GM20431 (cell line): ENCODE results near the gene SMIM44.
"Not testable (repeated sequence)": the region's sequence is repeated elsewhere in the genome, so short reads cannot be mapped to it uniquely, and the experiment has no call there.

ENCODE experiments used
- in situ Hi-C: fragments of 300-500 bp; cut with MseI, MboI; formaldehyde crosslinking; loops from one replicate; pipeline ENCODE4 v1.15.0; 2020; ENCODE audit warnings: low sequenced_read_pairs; ENCODE audit not compliant: unreplicated experiment

The SMIM44 gene

DNA sequence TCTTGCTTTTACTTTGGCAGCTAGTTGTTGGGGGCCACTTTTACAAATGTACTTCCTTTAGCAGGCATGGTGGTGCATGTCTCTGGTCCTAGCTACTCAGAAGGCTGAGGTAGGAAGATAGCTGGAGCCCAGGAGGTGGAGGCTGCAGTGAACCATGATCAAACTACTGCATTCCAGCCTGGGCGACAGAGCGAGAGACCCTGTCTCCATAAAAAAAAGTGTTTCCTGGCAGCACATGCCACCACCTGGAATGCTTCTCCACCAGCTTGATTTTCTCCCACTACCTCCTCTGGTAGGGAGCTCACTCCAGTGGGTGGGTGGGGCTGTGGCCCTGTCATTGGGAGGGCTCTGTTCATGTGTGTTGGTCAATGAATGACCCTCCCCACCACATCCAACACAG, 35.4 kb upstream of the SMIM44 start:
- in situ Hi-C loops: no loop called here

DNA sequence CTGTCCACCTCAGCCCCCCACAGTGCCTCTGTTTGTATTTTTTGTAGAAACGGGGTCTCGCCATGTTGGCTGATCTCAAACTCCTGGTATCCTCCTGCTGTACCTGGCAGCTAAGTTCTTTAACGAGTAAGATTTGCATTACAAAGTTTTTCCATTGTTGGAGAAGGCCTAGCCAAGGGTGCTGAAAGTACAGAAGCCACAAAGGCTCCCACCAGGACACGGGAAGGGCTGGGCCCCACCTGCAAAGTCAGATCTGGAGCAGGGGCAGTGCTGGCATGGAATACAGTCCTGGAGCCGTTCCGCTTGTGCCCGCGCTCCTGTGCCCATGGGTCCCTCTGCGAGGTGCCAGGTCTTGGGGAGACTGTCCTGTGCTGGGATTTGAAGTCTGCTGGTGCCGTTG, 35.0 kb upstream of the SMIM44 start:
- in situ Hi-C loops: no loop called here

DNA sequence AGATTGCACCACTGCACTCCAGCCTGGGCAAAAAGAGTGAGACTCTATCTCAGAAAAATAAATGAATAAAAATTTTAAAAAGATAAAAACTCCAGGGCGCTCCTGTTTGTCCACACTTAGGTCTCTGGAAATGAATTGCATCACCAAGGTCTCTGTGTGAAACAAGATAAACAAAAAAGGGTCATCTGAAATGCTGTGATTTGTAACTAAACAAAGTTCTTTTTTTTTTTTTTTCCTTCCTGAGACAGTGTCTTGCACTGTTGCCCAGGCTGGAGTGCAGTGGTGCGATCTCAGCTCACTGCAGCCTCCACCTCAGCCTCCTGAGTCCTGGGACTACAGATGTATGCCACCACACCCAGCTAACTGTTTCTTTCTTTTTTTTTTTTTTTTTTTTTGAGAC, 34.4 kb upstream of the SMIM44 start:
- in situ Hi-C loops: no loop called here

DNA sequence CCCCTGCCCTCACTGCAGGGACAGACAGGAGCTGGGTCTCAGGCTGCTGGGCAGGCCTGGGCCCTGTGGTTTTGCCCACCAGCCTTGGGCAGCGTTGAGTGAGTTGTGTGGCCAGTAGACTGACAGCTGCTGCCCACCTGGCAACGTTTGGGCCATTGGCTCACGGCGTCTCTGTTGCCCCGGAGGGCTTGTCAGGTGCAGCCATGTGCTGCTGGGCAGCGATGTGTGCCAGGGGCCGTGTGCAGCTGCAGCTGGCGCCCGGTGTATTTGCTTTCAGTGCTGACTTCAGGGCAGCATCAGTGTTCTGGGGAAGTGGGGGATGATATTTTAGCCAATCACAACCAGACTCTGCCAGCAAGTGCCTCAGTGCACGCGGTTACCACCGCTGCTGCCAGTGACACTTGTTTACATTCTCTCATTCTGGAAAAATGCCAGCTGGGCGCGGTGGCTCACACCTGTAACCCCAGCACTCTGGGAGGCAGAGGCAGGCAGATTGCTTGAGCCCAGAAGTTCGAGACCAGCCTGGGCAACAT, 33.5 kb upstream of the SMIM44 start:
- in situ Hi-C loops: no loop called here

DNA sequence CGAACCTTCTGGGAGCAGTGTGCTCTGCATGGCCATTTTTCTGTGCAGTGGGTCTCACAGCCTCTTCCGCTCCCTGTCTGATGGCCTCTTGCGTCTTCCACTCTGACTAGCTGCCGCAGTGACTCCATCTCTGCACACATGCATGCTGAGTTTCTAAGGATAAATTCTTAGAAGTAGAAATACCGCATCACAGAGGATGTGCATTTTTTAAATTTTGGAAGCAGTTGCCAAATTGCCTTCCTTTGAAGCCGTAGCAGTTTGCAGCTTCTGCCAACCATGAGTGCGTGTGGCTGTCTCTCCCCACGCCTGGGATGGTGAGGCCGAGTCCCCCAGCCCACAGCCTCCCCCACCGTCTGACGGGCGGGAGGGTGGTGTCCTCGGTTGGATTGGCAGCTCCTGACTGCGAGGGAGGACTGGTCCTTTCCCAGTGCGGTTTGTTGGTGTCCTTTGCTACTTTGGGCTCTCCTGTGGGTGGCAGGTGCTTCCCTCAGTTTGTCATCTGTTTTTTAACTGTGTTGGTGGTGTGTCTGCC, 32.7 kb upstream of the SMIM44 start:
- in situ Hi-C loops: no loop called here

DNA sequence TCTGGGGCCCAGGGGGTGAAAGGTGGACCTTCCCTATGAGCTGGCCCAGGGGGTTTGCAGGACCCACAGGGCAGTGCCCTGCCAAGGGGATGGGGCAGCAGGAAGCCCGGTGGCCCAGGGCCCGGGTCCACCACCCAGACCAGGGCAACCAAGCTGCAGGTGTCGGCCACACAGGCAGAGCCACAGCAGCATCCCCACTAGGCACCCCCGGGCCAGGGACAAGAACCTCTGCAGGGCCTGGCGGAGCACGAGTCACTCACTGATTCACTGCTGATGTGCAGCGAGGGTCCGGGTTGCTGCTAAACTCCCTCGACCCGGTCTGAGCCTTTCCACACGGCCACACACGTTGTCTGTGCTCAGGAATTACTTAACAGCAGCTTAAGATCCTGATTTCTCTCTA, 31.7 kb upstream of the SMIM44 start:
- in situ Hi-C loops: no loop called here

DNA sequence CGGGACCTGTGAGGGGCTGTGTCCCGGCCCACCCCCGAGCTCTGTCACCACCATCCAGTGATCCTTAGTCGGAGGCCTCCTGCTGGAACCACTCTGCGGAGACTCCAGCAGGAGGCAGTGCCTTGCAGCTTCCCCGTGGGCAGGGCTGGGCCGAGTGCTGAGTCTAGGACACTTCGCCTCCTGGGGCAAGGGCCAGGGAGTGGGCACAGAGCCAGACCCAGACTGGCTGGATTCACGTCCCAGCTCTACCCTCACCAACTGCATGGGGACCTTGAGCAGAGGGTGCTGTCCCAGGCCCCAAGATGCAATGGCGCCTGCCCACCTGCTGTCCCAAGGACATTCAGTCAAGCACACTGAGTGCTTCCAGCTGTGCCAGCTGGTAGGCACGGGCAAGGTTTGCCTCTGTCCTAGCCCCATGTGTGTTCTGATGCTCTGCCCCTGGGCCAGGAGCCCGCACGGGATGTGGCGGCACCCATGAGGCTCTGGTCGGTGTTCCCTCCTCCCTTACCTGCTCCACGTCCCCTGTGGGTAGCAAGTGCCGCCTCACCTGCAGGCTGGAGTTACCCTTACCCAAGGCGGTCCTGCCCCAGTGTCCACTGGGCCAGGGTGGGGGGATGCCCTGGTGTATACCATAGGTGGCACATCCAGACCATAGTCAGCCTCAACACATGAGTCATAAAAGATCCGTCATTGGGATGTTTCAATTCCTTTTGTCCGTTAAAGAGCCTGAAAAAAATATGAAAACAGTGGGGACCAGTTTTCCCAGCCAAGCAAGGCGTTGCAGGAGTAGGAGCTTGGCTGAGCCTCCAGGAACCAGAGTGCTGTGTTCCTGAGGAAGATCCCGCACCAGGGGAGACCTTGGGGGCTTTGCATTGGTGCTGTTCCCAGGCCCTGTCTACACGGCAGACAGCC, 30.2 kb upstream of the SMIM44 start:
- in situ Hi-C loops: no loop called here

DNA sequence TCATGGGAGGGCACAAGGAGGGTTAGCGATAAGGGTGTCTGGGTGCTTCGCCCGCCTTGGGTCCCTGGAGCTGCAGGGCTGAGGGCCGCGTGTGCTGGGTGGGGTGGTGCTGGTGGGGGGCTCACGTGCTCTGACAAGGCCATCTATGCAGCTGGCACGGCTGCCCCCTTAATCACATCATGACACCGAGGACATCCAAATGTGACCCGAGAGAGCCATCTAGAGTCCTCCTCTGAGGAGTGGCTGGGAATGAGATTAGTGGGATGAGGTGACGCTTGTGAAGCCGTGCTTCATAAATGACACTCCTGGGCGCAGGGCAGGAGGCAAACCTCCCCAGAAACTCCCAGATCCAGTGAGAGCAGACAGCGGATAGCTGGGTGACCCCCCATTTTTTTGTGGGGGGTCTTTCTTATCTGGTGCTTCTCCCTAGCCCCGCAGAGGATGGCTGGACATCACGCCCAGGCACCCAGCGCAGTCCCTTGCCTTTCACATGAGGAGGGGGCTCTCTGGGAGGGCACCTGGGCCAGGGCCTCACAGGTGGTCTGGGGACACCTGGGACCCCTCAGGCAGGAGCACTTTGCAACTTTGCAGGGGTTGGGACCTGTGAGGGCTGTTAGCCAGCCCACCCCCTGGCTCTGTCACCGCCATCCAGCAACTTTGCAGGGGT, 29.5 kb upstream of the SMIM44 start:
- in situ Hi-C loops: no loop called here

DNA sequence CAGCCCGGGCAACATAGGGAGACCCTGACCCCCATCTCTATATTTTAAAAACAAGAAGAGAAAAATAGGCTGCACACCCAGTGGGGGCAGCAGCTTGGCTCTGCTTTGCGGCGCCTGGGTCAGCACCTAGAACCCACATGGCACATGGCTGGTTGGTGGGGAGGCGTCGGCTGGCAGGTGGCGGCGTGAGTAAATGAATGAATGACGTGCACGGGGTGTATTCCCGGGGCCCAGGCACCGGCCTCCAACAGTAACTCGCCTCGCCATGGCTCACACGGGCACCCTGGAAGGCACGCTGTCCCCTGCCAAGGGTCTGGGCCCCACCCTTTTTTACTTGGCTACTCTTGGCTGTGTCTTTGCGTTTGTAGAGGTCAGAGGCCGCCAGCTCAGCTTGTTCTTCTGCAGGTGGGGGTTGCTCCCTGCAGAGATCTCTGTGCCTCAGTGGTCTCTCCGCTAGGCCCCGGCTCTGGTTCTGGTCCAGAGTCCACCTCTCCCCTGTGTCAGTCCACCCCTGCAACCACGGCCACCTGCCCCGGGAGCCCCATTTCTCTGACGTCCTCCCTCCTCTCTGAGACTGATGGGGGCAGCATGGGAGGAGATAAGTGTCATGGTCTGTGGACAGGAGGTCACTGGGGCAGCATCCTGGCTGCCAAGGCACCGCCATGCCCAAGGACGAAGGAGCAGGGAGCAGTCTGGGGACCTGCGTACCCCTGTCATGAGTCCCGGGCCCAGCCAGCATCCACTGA, 28.4 kb upstream of the SMIM44 start:
- in situ Hi-C loops: no loop called here

DNA sequence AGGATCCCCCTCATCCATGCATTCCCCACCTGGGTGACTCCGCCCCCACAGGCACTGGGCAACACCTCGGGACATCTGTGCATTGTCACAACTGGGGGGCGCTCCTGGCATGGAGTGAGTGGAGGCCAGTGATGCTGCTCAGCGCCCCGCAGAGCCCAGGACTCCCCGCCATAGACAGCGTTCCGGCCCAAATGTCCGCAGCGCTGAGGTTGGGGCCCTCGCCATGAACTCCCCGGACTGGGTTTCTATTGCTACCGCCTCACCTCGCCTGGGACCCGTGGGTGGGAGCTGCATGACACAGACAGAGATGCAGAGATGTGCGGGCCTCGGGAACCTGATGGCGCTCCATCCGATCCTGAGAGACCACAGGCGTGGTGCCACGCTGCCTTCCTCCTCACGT, 27.5 kb upstream of the SMIM44 start:
- in situ Hi-C loops: no loop called here

DNA sequence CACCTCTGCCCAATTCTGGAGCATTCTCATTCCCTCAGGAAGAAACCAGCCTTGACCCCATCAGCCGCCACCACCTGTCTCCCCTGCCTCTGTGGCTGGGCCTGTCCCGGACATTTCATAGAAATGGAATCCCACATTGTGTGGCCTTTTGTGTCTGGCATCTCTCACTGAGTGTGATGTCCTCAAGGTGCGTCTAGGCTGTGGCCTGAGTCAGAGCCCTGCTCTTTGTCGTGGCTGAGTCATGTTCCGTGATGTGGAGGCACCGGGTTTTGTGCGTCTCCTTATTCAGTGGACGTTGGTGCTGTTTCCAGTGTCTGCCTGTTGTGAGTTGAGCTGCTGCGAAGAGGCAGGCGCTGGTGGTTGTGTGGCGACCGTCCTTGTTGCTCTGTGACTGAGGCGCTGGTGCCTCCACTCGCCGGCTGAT, 26.3 kb upstream of the SMIM44 start:
- in situ Hi-C loops: no loop called here

DNA sequence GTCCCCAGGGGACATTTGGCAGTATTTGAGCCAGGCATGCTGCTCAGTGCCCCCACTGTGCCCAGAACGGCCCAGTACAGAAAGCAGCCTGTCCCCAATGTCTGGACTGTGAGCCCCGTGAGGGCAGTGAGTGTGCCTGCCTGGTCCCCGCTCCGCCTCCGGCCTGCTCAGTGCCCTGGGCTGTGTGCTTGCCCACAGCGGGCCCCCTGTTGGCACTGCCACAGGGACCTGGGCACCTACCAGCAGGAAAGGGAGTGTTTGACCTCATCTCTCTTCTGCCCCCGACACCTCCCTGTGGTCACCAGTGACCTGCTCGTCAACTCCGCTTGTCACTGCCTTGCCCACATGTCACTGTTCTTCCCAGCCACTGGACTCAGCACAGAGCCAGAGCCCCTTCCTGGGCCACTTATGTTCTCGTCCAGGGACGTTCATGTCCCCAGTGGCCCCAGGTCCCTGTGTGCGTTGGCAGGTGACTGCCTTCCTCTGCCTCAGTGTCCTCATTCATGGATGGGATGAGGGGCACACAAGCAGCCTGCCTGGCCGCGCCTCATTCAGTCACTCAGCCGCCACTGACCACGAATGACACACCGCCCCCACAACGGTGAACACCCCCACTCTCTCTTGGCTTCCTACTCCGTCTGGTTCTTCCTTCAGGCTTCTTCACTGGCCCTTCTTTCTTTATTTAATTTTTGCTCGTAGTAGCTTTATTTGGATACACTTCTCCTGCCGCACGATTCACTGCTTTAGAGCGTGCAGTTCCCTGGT, 25.7 kb upstream of the SMIM44 start:
- in situ Hi-C loops: no loop called here

DNA sequence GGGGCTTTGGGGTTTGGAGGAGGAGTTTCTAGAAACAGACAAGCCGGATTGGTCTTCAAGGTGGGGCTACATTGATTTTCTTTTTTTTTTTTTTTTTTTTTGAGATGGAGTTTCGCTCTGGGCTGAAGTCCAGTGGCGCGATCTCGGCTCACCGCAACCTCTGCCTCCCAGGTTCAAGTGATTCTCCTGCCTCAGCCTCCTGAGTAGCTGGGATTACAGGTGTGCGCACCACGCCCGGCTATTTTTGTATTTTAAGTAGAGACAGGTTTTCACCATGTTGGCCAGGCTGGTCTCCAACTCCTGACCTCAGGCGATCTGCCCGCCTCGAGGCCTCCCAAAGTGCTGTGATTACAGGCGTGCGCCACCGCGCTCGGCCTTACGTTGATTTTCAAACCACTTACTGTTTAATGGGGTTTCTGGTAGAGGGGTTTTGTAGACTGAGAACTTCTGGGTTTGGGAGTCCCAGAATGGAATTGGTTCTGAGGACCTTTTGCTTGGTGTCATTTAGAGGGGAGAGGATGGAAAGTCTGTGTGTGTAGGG, 24.9 kb upstream of the SMIM44 start:
- in situ Hi-C loops: not testable (repeated sequence)

DNA sequence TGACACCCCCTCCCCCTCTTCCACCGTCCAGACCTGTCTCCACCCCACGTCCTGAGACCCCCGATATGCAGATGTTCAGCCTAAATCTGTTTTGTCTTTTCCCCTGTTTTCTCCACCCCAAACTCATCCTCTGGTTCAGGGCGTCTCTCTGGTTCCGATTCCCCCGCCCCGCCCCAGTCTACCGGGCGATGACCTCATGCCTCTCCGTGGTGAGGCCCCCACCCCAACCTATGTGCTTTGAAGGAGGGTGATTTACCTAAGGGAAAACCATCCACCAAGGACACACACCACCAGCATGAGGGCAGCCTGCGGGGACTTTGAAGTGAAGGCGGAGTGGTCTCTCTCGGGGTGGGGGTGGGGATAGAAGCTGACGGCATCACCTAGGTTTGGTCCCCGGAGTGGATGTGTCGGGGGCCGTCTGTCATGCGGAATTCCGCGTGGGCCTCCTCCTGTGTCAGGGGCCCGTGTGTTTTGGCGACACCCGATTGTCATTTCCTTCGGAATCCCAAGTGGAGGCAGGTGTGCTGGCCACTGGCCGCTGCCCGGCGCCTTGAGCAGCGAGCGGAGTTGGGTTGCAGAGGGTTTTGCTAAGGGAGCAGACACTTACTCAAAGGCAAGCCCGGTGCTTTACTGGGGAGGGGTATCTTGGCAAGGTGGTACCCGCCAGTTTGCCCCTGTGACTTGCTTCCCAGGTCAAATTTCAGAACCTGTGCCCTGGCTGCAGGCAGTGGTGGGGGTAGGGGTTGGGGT, 24.3 kb upstream of the SMIM44 start:
- in situ Hi-C loops: no loop called here

DNA sequence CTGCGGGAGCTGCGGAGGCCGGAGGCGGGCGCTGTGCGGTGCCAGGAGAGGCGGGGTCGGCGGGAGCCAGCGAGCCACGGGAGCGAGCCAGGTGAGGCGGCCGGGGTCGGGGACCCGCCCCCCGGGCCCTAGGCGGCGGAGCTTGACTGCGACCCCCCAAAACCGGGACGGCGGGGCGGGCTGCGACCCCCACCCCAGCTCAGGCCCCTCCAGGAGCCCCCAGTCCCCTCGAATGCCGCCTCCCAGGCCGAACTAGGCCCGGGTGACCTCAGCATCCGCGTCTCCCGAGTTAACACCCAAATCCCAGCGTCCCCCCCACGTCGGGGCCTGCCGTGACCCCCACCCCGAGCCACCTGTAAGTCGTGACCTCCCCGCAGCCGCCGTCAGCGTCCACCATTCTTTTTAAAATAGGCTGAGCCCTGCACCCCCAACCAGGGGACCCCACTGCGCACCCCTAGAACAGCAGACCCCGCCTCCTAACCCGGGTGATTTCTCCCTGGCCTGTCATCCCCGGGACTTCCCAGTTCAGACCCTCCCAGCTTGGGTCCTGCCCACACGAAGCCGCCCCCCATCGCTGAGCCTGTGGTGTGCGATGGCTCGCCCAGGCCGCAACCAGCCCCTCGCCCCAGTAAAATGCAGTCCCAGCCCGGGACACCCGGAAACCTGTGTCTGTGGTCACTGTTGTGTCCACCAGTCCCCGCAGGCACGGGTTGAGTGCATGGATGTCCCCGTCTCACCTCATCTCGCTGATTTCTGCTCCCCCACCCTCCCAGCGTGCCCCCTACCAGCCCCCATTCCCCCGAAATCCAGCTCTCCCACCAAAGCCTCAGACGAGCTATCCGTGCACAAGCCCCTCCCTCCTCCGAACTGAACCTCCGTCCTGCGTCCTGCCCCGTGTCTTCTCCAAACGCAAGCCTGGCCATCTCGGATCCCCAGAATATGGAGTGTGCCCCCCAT, 23.4 kb upstream of the SMIM44 start:
- in situ Hi-C loops: no loop called here

DNA sequence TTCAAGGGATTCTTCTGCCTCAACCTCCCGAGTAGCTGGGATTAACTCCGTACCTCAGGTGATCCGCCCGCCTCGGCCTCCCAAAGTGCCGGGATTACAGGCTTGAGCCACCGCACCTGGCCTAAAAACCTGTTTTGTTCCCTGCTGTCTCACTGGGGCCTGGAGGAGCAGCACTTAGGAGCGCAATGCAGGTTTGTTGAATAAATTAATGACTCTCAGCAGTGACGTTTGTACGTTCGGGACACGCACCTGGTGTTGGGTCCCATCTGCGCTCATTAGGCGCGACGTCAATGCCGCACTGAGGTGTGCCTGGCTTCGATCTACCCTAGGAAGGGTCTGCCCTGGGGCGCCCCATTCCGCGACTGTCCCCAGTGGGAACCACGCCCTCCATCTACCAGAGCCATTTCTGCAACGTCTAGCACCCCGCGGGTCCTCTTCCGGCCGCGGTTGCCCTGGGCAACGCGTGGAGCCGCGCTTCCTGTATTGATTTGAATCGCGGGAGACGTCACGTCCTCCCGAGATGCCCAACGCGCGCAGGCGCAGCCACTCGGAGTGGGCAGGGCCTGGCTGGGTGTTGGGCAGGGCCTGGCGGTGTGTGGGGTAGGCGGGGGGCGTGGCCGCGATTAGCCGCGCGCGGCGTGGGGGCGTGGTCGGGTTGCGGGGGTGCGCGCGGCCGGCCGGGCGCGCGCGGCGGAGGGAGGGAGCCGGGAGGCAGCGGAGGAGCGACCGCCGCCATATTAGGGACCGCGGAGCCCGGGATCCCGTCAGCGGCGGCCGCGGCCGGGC, 22.6 kb upstream of the SMIM44 start, which contains the start of gene FZR1:
Gene FZR1 (plus strand): TSS at position 714 of the 786 bp plus-strand sequence. CDS start 16,679 bp downstream, outside the sequence.
- in situ Hi-C loops: no loop called here

DNA sequence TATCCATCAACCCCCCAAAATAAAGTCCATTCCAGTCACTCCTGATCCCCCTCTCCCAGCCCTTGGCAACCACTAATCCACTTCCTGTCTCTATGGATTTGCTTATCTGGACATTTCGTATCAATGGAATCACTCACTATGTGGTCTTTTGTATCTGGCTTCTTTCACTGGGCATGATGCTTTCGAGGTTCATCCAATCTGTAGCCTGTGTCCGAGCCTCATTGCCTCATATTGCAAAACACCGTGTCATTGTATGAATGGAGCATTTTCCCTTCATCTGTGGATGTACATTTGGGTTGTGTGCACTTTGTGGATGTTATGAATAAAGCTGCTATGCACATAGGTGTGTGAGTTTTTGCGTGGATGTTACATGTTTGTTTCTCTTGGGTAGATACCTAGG, 21.5 kb upstream of the SMIM44 start:
- in situ Hi-C loops: no loop called here
